ENCODE measurements around the gene CCDC192.

- TF ChIP-seq, protein P1, sequence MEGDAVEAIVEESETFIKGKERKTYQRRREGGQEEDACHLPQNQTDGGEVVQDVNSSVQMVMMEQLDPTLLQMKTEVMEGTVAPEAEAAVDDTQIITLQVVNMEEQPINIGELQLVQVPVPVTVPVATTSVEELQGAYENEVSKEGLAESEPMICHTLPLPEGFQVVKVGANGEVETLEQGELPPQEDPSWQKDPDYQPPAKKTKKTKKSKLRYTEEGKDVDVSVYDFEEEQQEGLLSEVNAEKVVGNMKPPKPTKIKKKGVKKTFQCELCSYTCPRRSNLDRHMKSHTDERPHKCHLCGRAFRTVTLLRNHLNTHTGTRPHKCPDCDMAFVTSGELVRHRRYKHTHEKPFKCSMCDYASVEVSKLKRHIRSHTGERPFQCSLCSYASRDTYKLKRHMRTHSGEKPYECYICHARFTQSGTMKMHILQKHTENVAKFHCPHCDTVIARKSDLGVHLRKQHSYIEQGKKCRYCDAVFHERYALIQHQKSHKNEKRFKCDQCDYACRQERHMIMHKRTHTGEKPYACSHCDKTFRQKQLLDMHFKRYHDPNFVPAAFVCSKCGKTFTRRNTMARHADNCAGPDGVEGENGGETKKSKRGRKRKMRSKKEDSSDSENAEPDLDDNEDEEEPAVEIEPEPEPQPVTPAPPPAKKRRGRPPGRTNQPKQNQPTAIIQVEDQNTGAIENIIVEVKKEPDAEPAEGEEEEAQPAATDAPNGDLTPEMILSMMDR (IDR thresholded peaks at IDR 0.05), result no peak
- no peak for TF ChIP-seq POLR2A (IDR thresholded peaks at IDR 0.05)
These were observed 22.6 kb upstream of the CCDC192 start for GRCh38 chr5:127680595-127680994.
